Glomerular visceral epithelial cell (primary cell): ENCODE results near the gene ESRRG.
"Not testable (repeated sequence)": the region's sequence is repeated elsewhere in the genome, so short reads cannot be mapped to it uniquely, and the experiment has no call there.

Experiments used
- DNase-seq: peaks from one replicate; pipeline ENCODE4 v3.0.0-alpha.2; 2016; ENCODE audit errors: extremely low spot score

The ESRRG gene

DNA sequence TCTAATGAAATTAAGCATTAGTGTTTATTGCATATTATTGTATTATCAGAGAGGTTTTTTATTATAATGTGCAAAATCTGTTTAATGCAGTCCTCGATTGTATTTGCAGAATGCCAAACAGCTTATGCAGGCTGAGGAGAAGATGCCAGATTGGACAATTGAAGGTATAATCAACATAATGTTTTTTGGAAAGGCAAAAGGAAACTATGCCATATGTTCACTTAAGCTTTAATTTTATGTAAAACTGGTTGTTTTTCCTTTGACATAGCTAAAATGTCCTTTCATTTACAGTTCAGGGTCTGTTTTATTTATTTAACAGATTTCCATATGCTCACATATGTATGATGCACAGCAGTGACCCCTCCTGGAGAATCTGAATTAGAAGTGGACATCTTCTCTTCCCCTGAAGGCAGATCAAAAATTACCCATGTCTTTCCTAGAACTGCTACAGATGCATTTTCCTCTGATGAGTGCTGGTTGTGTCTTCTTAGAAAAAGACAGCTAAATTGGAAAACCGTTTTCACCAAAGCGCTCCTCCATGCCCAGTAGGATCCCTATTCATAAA lies 156.5 kb downstream of the ESRRG start:
- DNase-seq = peak; percentile 2

DNA sequence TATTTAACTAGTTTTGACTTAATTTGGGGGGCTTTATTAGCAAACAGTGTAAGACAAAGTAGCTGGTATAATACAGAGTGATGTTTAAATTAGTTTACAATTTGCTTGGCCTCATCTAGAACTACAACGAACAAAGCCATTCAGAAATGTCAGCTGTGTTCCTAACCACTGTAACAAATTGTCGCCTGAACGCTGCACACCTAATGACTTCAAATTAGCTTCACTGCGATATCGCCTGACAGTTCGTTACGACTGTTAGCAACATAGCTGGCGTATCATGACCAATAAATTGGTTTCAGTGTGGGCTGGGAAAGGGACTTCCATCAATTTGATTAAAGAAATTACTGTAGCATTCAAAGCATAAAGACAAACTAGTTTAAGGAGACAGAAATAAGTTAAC lies 160.1 kb downstream of the ESRRG start:
- no peak for DNase-seq

DNA sequence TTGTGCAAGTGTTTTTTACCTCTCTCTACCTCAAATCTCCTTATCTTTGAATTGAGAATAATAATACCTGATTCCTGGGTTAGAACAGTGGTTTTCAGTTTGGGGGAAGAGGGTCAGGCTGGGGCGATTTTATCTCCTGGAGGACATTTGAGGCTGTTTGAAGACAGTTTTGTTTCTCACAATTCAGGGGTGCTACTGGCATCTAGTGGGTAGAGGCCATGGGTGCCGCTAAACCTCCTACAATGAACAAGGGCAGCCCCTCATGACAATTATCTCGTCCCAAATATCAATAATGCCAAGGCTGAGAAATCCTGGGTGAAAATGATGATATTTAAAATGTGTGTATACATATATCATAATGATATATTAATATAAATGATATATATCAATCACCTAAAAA lies 160.8 kb downstream of the ESRRG start:
- DNase-seq = no peak

DNA sequence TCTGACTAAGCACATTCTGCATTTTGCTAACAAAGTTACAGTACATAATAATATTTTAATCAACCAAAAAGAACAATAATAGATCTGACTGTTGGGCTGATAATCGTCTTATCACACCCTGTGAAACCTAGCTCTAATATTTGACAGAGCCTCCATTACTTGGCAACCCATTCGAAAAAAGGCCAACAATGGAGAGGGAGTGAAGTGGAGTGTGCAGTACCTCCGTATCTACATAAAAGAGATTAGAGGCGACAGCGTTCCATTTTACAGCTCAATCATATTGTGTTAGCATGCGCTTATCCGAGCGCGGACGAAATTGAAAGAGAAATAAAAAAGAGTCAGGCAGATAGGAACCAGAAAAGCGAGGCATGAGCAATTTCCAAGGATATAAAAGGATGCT lies 162.7 kb downstream of the ESRRG start:
- DNase-seq = no peak

DNA sequence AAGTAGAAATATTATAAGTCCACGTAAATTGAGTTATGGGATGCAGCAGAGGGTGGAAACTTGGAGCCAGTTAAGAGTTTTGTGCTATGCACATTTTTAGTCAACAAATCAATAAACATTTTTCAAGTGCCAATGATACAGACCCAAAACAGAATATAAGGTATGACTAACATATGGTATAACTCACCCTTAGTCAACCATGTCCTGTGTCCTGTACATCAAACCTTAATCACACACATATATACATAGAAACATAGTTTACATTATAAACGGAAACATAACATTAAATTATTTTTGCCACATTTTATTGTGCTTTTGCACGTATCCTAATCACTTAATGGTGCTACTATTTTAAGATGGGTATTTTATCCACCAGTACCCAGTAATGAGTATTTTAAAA lies 163.9 kb downstream of the ESRRG start:
- DNase-seq = no peak

DNA sequence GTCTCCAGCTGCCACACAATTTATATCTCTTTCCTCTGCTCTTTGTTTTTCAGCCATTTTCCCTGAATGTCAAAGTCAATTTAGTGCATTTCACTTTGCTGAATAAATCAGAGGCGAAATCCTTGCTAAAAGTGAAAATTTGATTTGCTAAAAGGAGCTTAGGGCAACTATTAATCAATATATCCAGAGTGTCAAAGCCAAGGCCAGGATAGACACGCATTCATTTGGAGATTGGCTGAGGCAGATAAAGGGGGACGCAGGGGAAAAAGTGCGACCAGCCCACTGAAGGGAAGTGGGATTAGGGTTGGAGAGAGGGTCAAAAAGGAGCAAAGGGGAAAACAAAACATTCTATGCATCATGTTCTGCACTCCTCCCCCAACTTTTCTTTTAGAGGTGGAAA lies 167.6 kb downstream of the ESRRG start:
- no peak for DNase-seq

DNA sequence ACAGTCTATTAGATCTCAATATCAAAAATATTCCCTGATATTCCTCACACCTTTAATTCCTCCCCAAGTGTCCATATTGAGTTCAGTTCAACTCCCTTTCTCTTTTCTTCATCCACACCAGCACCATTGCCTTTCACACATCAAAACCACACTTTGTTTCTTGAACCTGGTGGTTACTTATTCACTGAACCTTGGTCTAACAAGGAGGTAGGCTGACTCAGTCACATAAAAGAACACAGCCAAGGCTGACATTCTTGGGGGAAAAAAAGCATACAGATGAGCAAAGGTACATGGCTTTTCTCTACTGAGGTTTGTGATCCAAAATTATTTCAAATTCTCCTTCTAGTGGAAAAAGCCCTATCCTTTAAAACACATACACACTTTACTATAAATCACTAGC lies 168.3 kb downstream of the ESRRG start:
- peak; percentile 51 for DNase-seq

DNA sequence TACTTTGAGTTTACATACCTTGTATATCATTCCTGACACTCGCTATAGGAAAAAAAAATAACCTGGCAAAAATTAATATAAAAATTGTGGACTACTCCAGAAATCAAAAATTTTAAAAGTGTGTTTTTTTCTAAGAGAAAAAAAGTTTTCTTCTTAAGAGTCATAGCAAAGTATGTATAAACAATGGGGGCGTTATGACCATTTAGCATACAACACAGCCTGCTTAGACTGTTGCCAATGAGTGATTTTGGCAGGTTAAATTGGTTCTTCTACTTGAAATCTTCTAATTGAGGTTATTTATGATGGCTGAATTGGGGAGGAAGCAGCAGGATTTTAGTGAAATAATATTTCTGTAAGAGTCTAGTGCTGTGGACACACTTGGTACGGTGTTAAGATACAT lies 169.5 kb downstream of the ESRRG start:
- no peak for DNase-seq

DNA sequence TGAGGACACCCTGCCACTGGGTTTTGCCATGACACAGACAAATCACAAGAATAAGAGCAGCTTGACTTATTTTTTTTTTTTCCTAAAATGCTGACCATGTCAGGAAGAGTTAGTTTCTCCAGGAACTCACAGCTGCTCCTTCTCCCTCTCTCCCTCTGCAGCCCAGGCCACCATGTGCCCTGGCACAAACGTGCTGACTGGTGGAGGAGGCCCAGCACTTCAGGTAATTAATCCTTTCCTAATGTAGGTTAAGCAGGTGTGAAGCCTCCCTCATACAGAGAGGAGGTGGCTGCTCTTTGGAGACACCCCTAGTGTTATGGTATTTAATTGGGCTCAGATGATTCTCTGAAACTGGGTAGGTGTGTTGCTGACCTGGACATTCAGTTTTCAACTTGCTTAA lies 170.2 kb downstream of the ESRRG start:
- no peak for DNase-seq

DNA sequence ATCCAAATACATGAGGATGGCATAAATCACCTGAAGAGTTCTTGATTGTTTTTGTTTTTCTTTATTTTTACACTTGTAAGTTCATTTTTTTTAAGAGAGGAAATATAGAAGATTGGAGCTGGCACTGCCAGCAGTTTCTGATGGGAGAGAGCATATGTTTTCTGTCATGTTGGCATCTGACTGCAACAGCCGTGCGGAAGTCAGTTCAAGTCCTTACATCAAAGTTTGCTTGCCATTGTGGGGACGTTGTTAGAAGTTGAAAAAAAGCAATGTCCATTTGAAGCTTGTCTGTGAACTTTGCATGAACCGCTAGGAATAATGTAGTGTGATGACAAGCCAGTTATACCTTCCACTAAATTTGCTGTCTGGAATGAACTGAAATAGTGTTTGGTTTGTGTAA lies 173.4 kb downstream of the ESRRG start:
- no peak for DNase-seq

DNA sequence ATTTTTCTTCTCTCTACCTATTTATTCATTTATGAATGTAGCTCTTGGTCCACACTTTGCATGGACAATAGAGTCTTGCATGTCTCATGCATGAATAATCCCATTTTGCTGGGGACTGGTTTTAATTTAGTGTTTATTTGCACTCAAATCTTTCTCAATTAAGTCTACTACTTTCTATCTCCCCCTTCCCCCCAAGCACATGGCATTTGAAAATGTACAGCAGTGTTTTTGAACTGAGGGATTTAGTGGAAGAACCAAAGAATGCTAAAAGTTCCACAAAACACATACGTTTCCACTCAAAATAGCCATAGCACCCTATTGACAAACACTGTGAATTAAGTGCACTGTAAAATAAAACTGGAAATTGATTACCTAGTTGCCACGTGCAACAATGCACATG lies 180.5 kb downstream of the ESRRG start:
- no peak for DNase-seq

DNA sequence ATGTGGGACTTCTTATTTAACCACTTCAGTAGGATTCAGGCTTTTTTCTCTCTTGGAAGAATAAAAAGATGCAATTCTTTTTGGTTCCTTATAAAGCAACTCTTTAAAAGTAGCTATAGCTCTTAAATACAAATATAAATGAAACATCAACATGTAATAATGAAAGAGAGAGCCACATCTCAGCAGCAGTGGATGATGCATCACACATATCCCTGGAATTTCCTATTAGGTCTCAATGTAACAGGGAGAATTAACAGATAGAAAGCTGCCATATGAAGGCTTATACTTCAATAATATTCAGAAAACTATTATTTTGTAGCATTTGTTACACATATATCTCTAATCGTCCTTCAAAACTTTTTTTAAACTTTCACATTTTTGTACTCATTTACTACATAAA lies 181.0 kb downstream of the ESRRG start:
- no peak for DNase-seq

DNA sequence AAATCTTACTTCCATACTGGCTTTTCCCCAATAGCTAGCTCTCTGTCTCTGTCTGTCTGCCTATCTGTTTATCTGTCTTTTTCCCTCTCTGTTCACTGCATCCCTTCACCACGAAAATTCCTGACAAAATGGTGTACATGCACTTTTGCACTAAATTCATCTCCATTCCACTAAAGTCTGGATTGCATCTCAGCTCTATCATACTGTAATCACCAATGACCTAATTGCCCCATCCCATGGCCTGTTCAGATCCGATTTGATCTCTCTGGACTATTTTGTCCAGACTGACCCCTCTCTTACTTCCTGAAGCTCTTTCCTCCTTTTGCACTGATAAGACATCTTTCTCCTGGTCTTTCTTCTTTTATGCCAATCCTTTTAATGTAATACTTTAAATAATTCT lies 187.5 kb downstream of the ESRRG start:
- DNase-seq = no peak

DNA sequence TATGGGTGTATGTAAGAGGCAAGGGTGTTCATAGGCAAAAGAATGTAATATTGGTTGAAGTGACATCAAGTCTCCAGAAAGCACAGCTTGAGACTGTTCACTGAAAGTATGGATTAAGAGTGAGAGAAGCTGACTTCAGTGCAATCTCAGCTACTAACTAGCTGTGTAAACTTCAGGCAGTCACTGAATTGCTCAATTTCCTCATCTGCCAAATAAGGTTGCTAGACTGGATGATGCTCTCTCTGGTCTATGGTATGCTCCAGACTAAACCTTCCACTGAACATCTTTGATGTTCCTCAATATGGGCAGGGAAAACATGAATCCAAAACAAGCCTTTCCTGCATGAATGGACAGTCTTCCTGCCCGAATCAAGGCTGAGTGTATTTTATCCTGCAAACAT lies 188.2 kb downstream of the ESRRG start:
- DNase-seq = no peak

DNA sequence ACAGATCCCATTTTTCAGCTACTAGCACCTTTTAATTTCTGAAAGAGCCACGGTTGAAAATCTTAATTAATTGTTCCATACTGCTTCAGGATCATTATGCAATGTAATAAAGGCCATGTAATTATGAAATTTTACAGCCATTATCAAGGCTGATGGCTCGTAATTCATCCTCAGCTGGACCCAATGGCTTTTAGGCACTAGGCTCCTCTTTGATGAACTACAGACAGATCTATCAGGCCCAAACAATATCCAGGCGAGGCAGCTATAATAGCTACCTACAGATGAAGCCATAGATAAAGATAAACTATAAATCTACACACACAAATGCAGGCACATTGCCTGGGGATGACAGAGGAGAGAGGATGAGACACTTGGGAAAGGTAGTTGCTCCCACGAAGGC lies 189.5 kb downstream of the ESRRG start:
- DNase-seq = no peak

DNA sequence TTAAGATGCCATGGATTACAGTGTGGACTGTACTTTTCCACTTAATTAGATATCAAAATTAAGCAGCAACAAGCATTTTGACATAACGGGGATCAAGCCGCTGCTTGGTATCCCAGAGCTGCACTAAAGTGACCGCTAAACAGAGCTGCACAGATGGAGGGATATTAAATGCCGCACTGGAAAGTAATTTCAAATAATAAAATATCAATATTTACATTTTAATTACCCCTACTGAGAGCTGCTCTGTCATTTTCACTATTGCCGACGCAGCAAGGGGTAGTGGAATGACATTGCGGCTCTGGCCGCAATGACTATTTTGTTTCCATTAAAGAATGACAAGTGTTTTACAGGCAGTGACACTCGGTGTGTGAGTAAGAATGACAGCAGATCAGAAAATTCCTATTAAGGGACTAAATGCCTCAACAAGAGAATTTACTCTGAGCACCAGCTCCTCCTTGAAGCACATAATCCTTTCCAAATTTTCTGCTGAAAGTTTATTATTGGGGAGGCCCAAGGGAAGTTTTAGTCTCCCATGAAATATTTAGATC lies 190.9 kb downstream of the ESRRG start:
- DNase-seq = no peak

DNA sequence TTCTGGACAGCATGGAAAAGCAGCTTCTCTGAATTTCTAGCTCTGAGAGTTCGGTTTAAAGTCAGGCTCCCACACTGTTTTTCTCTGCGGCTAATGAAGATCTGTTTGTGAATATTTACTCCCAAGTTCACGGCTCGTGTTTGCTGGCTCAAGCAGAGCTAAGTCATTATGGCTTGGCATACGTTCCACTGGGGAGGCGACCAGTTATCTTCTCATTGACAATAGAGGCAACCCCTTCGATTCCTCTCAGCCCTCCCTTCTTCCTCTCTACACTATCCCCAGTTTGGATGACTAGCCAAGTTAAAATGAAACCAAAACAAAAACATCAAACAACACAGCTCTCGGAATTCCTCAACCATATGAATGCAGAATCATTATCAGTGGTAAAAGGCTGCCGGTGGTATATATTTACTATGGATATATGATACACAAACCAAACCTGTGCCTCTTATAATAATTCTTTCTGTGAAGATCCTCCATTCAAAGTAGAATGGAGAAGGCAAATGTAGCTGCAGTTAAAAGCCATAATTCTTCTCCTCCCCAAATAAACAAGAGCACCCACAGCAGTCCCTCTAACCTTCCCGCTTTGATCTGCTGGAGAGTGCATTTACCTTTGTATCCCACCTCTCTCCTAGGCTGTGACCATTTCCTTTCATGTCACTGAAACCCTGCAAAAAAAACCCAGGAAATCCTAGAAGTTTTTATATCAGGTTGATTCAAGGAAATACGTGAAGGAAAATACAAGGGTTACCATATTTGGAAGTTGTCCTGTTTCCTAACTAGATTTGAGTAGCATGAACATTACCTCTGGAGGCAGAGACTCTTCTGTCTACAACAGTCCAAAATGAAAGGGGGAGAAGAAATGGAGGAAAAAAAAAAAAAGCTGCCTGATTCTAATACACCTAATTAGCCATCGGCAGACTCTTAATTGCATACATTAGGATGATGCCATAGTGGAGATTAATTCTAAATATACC lies 191.7 kb downstream of the ESRRG start:
- DNase-seq = peak; percentile 8

DNA sequence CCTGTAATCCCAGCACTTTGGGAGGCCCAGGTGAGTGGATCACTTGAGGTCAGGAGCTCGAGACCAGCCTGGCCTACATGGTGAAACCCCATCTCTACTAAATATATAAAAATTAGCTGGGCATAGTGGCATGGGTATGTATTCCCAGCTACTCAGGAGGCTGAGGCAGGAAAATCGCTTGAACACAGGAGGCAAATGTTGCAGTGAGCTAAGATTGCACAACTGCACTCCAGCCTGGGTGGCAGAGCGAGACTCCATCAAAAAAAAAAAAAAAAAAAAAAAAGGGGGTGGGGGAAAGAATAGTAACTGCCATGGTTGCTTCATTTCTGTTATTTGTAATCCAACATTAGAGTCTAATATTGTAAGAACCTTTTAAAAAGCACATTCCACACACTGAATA lies 193.4 kb downstream of the ESRRG start:
- not testable (repeated sequence) for DNase-seq

DNA sequence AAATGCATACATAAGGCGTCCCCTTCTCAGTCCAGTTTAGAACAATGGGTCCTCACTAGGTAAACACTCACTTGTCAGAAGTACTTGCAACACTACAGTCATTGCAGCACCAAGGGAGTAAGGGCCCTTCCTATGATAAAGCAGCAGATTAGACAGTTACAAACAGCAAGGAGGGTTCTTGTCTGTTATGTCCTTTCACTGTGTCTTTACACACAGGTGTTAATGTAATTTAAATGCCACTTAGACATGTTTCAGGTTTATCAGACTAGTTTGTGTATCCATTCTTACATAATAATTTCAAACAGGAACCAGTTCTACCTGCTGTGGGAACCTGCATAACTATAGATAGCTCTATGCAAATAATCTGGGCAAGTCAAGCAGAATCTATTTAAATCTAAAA lies 194.4 kb downstream of the ESRRG start:
- DNase-seq = no peak

DNA sequence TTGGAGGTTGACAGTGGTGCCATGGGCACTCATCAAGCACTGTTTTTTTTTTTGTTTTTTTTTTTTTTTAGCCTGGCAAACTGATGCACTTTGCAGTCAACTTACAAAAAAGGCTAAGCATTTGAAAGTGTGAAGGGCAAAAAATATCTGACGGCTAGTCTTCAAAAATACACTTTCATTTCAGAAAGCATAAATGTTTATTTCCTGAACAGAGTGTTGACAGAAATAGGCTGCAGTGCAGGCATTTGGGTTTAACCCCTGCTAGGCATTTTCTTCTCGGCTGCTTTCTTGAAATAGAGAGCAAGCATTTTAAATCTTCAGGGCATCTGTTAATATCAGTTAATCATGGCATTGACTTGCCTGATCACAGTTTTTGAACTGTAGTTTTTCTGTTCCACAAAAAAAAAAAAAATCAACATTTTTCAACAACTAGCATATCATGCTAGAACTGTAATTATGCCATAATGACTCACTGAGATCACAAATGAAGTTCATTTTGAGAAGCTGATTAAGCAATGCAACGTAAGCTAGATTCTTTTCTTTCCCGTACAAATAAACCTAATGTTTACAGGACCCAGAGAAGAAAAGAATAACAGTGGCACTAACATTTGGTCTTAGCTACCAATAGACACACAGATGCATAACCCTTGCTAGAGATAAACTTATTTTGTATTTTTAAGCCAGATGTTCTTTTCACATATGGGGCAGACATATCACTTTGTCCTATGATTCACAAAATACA lies 199.6 kb downstream of the ESRRG start:
- no peak for DNase-seq

DNA sequence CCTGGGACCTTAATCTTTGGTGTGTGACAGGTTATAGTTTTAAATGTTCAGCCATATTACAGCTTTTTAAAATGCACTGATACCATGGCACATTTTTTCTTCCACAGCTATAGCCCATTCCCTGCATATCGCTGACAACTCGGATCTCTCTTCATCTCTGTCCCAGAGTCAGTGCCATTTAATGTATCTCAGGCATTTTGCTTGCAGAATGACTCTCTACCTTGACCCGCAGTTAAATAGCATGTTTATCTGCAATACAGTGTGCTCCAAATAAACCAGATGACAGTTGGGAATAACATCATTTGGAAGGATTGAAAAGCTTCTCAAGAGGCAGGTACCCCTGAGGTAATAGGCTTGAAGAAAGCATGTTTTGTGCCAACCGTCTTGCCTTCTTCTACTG lies 200.2 kb downstream of the ESRRG start:
- DNase-seq = no peak

DNA sequence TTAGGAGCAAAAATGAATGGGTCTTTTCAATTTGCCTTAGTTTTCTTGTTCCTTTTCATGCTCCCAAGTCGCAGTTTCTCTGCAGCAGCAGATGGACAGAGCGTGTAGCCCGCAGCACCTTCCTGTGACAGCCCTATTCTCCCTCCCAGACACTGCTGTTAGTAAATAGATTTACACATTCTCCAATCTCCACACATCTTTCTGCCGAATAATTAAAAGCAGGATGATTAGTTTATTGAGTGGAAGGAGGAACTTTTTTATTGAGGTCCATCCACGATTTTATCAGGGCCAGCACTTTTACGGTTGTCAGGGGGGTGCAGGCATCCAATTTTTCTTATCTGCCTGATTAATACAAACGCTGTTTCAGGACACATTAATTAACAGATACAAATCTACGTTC lies 201.8 kb downstream of the ESRRG start:
- no peak for DNase-seq
